Ishikawa (cell line): ENCODE measurements around the gene MGAT5B.

Source experiments
- CEBPB ChIP-seq: IDR thresholded peaks from 2 replicates; pipeline ENCODE4 v1.6.1; 2012
- CREB1 ChIP-seq: IDR thresholded peaks from 2 replicates; pipeline ENCODE4 v1.6.1; 2012; ENCODE audit warnings: low read depth
- EGR1 ChIP-seq: IDR thresholded peaks from 2 replicates; pipeline ENCODE4 v1.6.1; 2012
- EP300 ChIP-seq: IDR thresholded peaks from 2 replicates; pipeline ENCODE4 v1.6.1; 2012; ENCODE audit warnings: borderline replicate concordance
- FOXM1 ChIP-seq: IDR thresholded peaks from 2 replicates; pipeline ENCODE4 v1.6.1; 2012; ENCODE audit warnings: low read depth, borderline replicate concordance
- NFIC ChIP-seq: IDR thresholded peaks from 2 replicates; pipeline ENCODE4 v1.6.1; 2012
- RAD21 ChIP-seq: IDR thresholded peaks from 2 replicates; pipeline ENCODE4 v1.6.1; 2012; ENCODE audit warnings: low read depth
- TAF1 ChIP-seq: IDR thresholded peaks from 2 replicates; pipeline ENCODE4 v1.6.1; 2012; ENCODE audit warnings: low read depth, mild to moderate bottlenecking
- TCF12 ChIP-seq: IDR thresholded peaks from 2 replicates; pipeline ENCODE4 v1.6.1; 2012; ENCODE audit warnings: low read depth
- TEAD4 ChIP-seq: IDR thresholded peaks from 2 replicates; pipeline ENCODE4 v1.6.1; 2012
- YY1 ChIP-seq: IDR thresholded peaks from 2 replicates; pipeline ENCODE4 v1.6.1; 2012; ENCODE audit warnings: low read depth
- ZBTB7A ChIP-seq: IDR thresholded peaks from 2 replicates; pipeline ENCODE4 v1.6.1; 2012; ENCODE audit warnings: low read depth
- TF ChIP-seq, protein P1 (sequence below): IDR thresholded peaks from 2 replicates; pipeline ENCODE4 v1.6.1; 2012
- TF ChIP-seq, protein P2 (sequence below): IDR thresholded peaks from 2 replicates; pipeline ENCODE4 v1.6.1; 2012; ENCODE audit warnings: low read depth, mild to moderate bottlenecking
- TF ChIP-seq, protein P3 (sequence below): IDR thresholded peaks from 2 replicates; pipeline ENCODE4 v1.6.1; 2012

The MGAT5B gene

DNA sequence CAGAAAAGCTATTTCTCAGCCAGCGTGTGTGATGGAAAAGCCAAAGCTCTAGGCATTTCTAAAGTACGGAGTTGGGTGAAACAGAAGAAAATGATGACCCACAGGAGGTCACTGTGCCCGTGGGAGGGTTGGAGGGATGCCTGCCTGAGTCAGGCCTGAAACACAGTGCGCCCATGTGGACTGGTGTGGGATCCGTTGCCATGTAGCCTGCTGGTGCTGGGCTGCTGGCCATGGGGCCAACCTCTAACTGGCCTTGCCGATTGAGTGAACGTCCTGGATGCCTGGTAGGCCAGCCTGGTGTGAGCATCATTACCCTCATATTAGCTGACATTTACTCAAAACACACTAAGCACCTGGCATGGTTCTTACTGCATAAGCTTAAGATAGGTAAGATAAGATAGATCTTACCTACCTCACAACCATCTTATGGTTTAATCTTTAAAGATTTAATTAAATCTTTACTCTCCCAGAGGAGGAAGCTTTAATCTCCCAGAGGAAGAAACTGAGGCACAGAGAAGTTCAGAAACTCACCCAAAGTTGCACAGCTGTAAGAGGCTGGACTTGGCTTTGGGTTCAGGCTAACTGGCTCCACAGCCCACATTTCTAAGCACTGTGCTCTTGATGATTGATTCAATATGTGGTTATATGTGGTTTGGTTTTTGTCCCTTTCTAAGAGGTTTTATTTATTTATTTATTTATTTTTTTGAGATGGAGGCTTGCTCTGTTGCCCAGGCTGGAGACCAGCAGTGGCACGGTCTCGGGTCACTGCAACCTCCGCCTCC, 15.7 kb downstream of the MGAT5B start:
- TF ChIP-seq YY1 (no peak), TCF12 (no peak), ZBTB7A (no peak), TEAD4 (no peak), TAF1 (no peak), RAD21 (no peak), CEBPB (no peak), EGR1 (no peak), NFIC (no peak), FOXM1 (no peak)
- TF ChIP-seq, protein P1, sequence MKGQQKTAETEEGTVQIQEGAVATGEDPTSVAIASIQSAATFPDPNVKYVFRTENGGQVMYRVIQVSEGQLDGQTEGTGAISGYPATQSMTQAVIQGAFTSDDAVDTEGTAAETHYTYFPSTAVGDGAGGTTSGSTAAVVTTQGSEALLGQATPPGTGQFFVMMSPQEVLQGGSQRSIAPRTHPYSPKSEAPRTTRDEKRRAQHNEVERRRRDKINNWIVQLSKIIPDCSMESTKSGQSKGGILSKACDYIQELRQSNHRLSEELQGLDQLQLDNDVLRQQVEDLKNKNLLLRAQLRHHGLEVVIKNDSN = no peak
- TF ChIP-seq, protein P2, sequence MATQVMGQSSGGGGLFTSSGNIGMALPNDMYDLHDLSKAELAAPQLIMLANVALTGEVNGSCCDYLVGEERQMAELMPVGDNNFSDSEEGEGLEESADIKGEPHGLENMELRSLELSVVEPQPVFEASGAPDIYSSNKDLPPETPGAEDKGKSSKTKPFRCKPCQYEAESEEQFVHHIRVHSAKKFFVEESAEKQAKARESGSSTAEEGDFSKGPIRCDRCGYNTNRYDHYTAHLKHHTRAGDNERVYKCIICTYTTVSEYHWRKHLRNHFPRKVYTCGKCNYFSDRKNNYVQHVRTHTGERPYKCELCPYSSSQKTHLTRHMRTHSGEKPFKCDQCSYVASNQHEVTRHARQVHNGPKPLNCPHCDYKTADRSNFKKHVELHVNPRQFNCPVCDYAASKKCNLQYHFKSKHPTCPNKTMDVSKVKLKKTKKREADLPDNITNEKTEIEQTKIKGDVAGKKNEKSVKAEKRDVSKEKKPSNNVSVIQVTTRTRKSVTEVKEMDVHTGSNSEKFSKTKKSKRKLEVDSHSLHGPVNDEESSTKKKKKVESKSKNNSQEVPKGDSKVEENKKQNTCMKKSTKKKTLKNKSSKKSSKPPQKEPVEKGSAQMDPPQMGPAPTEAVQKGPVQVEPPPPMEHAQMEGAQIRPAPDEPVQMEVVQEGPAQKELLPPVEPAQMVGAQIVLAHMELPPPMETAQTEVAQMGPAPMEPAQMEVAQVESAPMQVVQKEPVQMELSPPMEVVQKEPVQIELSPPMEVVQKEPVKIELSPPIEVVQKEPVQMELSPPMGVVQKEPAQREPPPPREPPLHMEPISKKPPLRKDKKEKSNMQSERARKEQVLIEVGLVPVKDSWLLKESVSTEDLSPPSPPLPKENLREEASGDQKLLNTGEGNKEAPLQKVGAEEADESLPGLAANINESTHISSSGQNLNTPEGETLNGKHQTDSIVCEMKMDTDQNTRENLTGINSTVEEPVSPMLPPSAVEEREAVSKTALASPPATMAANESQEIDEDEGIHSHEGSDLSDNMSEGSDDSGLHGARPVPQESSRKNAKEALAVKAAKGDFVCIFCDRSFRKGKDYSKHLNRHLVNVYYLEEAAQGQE = no peak
- TF ChIP-seq, protein P3, sequence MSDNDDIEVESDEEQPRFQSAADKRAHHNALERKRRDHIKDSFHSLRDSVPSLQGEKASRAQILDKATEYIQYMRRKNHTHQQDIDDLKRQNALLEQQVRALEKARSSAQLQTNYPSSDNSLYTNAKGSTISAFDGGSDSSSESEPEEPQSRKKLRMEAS = no peak

GRCh38 chr17:76884995-76885893, 17.0 kb downstream of the MGAT5B start:
- no peak for TF ChIP-seq CREB1
- no peak for TF ChIP-seq CEBPB
- no peak for TF ChIP-seq ZBTB7A
- TF ChIP-seq EGR1 = no peak
- TF ChIP-seq, protein P1 = no peak

GRCh38 chr17:76885894-76886290, 17.7 kb downstream of the MGAT5B start:
- no peak for TF ChIP-seq TEAD4
- TF ChIP-seq RAD21 = no peak

- TF ChIP-seq, protein P2 = peak; percentile 77
- TF ChIP-seq CEBPB = no peak
- no peak for TF ChIP-seq ZBTB7A
- TF ChIP-seq, protein P1 = no peak
- TF ChIP-seq, protein P3 = no peak
- no peak for TF ChIP-seq NFIC
- TF ChIP-seq YY1 = no peak
Observed at GRCh38 chr17:76886395-76886794, 18.2 kb downstream of the MGAT5B start.

GRCh38 chr17:76887802-76888201, 19.6 kb downstream of the MGAT5B start:
- no peak for TF ChIP-seq YY1
- TF ChIP-seq RAD21 = 0 out of 2 replicates have a peak, but pooled peaks have one; percentile 12
- TF ChIP-seq TCF12 = no peak
- TF ChIP-seq ZBTB7A = no peak
- TF ChIP-seq CEBPB = no peak

GRCh38 chr17:76888661-76889060, 20.5 kb downstream of the MGAT5B start:
- TF ChIP-seq TEAD4 = no peak
- no peak for TF ChIP-seq RAD21
- no peak for TF ChIP-seq TAF1
- no peak for TF ChIP-seq FOXM1
- TF ChIP-seq, protein P3 = no peak
- TF ChIP-seq EGR1 = no peak
- no peak for TF ChIP-seq ZBTB7A
- TF ChIP-seq EP300 = no peak
- TF ChIP-seq, protein P1 = no peak
- no peak for TF ChIP-seq NFIC
- no peak for TF ChIP-seq CEBPB
- TF ChIP-seq TCF12 = no peak
- no peak for TF ChIP-seq YY1
